GM12878 (cell line): Measurements from ENCODE around the gene PSMB1. TPM values are rescaled to one million over a fixed set of nuclear protein-coding genes. Genes with fewer than 3 reads are reported as not detected.

Experiments
- ATAC-seq: fragments of 200-7000 bp; cut with Tn5 transposase; 3 replicates; pipeline ENCODE4 v1.9.1; 2020; ENCODE audit warnings: mild to moderate bottlenecking, moderate library complexity
- BruUV-seq: library from RNA; stranded (reverse); fragments of 400-500 nt; replicated peaks from 2 replicates; lab custom pipeline; 2021; lab: Mats Ljungman, UMichigan
- CTCF ChIA-PET: fragments of 300-600 bp; sonication (Branson Sonifier 250); formaldehyde crosslinking; extraction: SDS; loops from one replicate; lab custom pipeline; 2021; ENCODE audit warnings: inconsistent platforms; lab: Yijun Ruan, JAX
- POLR2A ChIA-PET: fragments of 350-600 bp; formaldehyde crosslinking; extraction: SDS; loops from one replicate; lab custom pipeline; 2021; ENCODE audit warnings: inconsistent platforms; lab: Charles Lee
- RAD21 ChIA-PET: fragments of 300-600 bp; sonication (Branson Sonifier 250); formaldehyde crosslinking; loops from one replicate; lab custom pipeline; 2023; ENCODE audit warnings: antibody characterized with exemption; ENCODE audit not compliant: unreplicated experiment; lab: Charles Lee
- SMC1A ChIA-PET: fragments of 300-600 bp; sonication (Branson Sonifier 250); formaldehyde crosslinking; loops from one replicate; lab custom pipeline; 2023; ENCODE audit not compliant: unreplicated experiment, uncharacterized antibody; lab: Charles Lee
- DNase-seq: peaks from one replicate; pipeline ENCODE4 v3.0.0-alpha.2; 2011; ENCODE audit warnings: low read depth, low spot score
- FAIRE-seq: peaks from 3 replicates; lab custom pipeline; 2011; peaks lifted over from hg19 to GRCh38; lab: Jason Lieb, UNC
- H2AFZ ChIP-seq: 2 replicates; pipeline ENCODE4 v1.6.0; 2011; ENCODE audit warnings: low read depth, low read length, control low read depth; ENCODE audit not compliant: control insufficient read depth
- H3K27ac ChIP-seq: 2 replicates; pipeline ENCODE4 v1.5.1; 2011; ENCODE audit warnings: control low read depth; ENCODE audit not compliant: control insufficient read depth, insufficient read depth
- H3K27me3 ChIP-seq, 2 experiments: replicated peaks in 1 of 2; 2 replicates each; pipeline versions ENCODE4 v1.6.0 to v1.6.1; 2011; ENCODE audit warnings: low read length in 1 of 2; ENCODE audit not compliant: control insufficient read depth in 2 of 2, insufficient read depth in 2 of 2
- H3K36me3 ChIP-seq, 2 experiments: 2 replicates each; pipeline ENCODE4 v1.5.1; 2011; ENCODE audit warnings: low read length in 1 of 2; ENCODE audit not compliant: control insufficient read depth in 2 of 2, insufficient read depth in 2 of 2
- H3K4me1 ChIP-seq: 2 replicates; pipeline ENCODE4 v1.6.1; 2011; ENCODE audit warnings: mild to moderate bottlenecking, low read length, moderate library complexity, mixed read lengths; ENCODE audit not compliant: control insufficient read depth, insufficient read depth
- H3K4me2 ChIP-seq: 2 replicates; pipeline ENCODE4 v1.6.0; 2011; ENCODE audit warnings: control low read depth; ENCODE audit not compliant: control insufficient read depth, insufficient read depth
- H3K4me3 ChIP-seq: fragments of 200-600 bp; sonication (generic); 2 replicates; pipeline ENCODE4 v1.5.1; 2016
- H3K79me2 ChIP-seq: 2 replicates; pipeline ENCODE4 v1.6.0; 2011; ENCODE audit warnings: low read length; ENCODE audit not compliant: control insufficient read depth, insufficient read depth
- H3K9ac ChIP-seq: 2 replicates; pipeline ENCODE4 v1.8.0; 2011; ENCODE audit warnings: low read length, control low read depth, mixed read lengths; ENCODE audit not compliant: control insufficient read depth, insufficient read depth
- H3K9me3 ChIP-seq: replicated peaks from 3 replicates; pipeline ENCODE4 v1.5.1; 2011; ENCODE audit warnings: mild to moderate bottlenecking, low read length; ENCODE audit not compliant: control insufficient read depth, insufficient read depth
- H4K20me1 ChIP-seq: 2 replicates; pipeline ENCODE4 v1.6.0; 2011; ENCODE audit not compliant: control insufficient read depth, insufficient read depth
- BACH1 ChIP-seq: fragments of 450-650 bp; IDR thresholded peaks from 2 replicates; pipeline ENCODE4 v1.6.1; 2017; ENCODE audit warnings: mild to moderate bottlenecking, borderline replicate concordance
- FOS ChIP-seq: IDR thresholded peaks from 3 replicates; pipeline ENCODE4 v1.6.1; 2011; ENCODE audit warnings: borderline replicate concordance; ENCODE audit not compliant: insufficient read length; ENCODE audit errors: extremely low read depth
- KAT2A ChIP-seq: conservative IDR thresholded peaks from 2 replicates; pipeline ENCODE4 v1.6.1; 2011; ENCODE audit warnings: low read depth, low read length; ENCODE audit not compliant: control insufficient read depth
- POLR2AphosphoS2 ChIP-seq: IDR thresholded peaks from 2 replicates; pipeline ENCODE4 v1.6.1; 2011; ENCODE audit warnings: low read depth, mild to moderate bottlenecking, low read length, improper control_type of control experiment, moderate library complexity
- SIX5 ChIP-seq: IDR thresholded peaks from 2 replicates; pipeline ENCODE4 v1.6.1; 2011; ENCODE audit warnings: mild to moderate bottlenecking, low read depth, low read length, moderate library complexity; ENCODE audit not compliant: severe bottlenecking
- SMAD1 ChIP-seq: fragments of 450-650 bp; IDR thresholded peaks from 2 replicates; pipeline ENCODE4 v1.6.1; 2018; ENCODE audit warnings: mild to moderate bottlenecking, low read depth; ENCODE audit not compliant: partially characterized antibody
- SMAD5 ChIP-seq: IDR thresholded peaks from 2 replicates; pipeline ENCODE4 v1.6.1; 2016; ENCODE audit warnings: antibody characterized with exemption, low read depth
- YY1 ChIP-seq: IDR thresholded peaks from 2 replicates; pipeline ENCODE4 v1.6.1; 2011; ENCODE audit warnings: low read depth, mild to moderate bottlenecking, low read length
- ZZZ3 ChIP-seq: IDR thresholded peaks from 2 replicates; pipeline ENCODE4 v1.6.1; 2011; ENCODE audit warnings: low read depth; ENCODE audit not compliant: control insufficient read depth, insufficient read length
- WGBS: methylation state at CpG from one replicate; pipeline ENCODE4 v1.1.6; 2016; ENCODE audit warnings: low lambda C conversion rate; ENCODE audit not compliant: insufficient replicate concordance, insufficient coverage; ENCODE audit errors: missing lambda C conversion rate; 5-methylcytosine and 5-hydroxymethylcytosine counted together
- in situ Hi-C: fragments of 300-500 bp; cut with MboI; formaldehyde crosslinking; loops from 9 replicates; pipeline ENCODE4 v1.14.3; 2018; ENCODE audit warnings: mixed read lengths
- intact Hi-C: fragments of 100-400 bp; cut with micrococcal nuclease; formaldehyde crosslinking; loops from one replicate; pipeline ENCODE4 v1.14.2; 2022; ENCODE audit not compliant: unreplicated experiment
- polyA plus RNA-seq, 11 experiments: library from polyadenylated mRNA; depleted of rRNA in 4 of 11; unstranded in 6 of 11; stranded (reverse) in 5 of 11; fragments of >200 nt; fragmentation: Nextera tagmentation in 4 of 11; fragmentation: Illumina TruSeq in 1 of 11; extraction: Ambion mirVana in 4 of 11; extraction: Trizol in 1 of 11; gene quantifications; 1 replicate in 1 of 11; 2 replicates in 10 of 11; pipeline versions ENCODE4 v1.2.1 to v1.2.3, GENCODE V29; 2011 to 2016; ENCODE audit warnings: inconsistent platforms in 2 of 11, missing spikeins in 2 of 11, low read depth in 1 of 11
- total RNA-seq, 4 experiments: library from RNA; depleted of rRNA in 3 of 4; stranded (reverse); fragments of >200 nt in 3 of 4; fragmentation: Illumina TruSeq in 1 of 4; extraction: Trizol in 1 of 4; gene quantifications; 2 replicates each; pipeline versions ENCODE4 v1.2.1 to v1.2.3, GENCODE V29; 2013 to 2021
- TF ChIP-seq, protein P1 (sequence below): IDR thresholded peaks from 2 replicates; pipeline ENCODE4 v1.6.1; 2012; ENCODE audit warnings: low read depth, low read length, improper control_type of control experiment

The PSMB1 gene
- total and polyA plus RNA-seq, 10 of the 15 experiments (the other 5 are each of a cell fraction or from before 2014, with no cell fraction given) = 208 to 1,317 (median 508) TPM

DNA sequence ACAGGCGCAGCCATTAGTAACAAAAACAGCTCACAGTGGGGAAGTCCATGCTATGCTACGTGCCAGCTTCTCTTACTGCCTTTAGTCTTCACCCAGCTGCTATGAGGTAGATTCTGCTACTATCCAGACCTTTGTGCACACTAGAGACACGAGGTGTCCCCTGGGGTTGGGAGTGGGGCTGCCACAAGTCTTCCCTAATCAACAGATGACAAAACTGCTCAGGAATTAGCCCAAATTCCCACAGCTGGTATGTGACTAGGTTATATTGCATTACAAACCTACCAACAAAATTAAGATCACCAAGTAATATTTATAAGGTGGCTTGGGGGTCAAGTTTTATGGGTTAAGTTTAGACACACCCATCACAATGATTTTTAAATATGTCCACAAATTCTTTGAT is 63.3 kb downstream of the PSMB1 start:
- in situ Hi-C loops (no loop called here), intact Hi-C loops (no loop called here)
- Histone ChIP-seq H3K36me3 (no peaks in the 10 kb centered on the region), H4K20me1 (no peaks in the 10 kb centered on the region), H3K4me1 (no peaks in the 10 kb centered on the region), H3K9ac (no peak overlapping the region), H3K9me3 (no peaks in the 10 kb centered on the region; the same call in 2 of the 3 replicates), H2AFZ (no peak overlapping the region), H3K4me3 (no peak overlapping the region), H3K27me3 (no peaks in the 10 kb centered on the region), H3K4me2 (no peak overlapping the region), H3K79me2 (no peaks in the 10 kb centered on the region), H3K27ac (no peak overlapping the region)
- CTCF ChIA-PET = no interaction called here
- WGBS = 27% methylated on average over 3 of the region's 3 CpGs
- RAD21 ChIA-PET = interaction anchor here (1.0 kb wide), 1 partner anchor 13 kb away, joined by 3 read pairs; no protein-coding TSS in a partner anchor
- no peak for TF ChIP-seq YY1
- no peak for TF ChIP-seq KAT2A
- no peak for TF ChIP-seq SMAD5
- no peak for TF ChIP-seq ZZZ3
- no peak for FAIRE-seq
- BruUV-seq = no TSS peak
- SMC1A ChIA-PET = interaction anchor here (0.8 to 1.6 kb wide), 2 partner anchors 17 kb away, joined by 3 read pairs; no protein-coding TSS in a partner anchor
- no peak for ATAC-seq
- POLR2A ChIA-PET = interaction anchor here (1.3 kb wide), 1 partner anchor 14 kb away, joined by 6 read pairs; no protein-coding TSS in a partner anchor
- no peak for DNase-seq

DNA sequence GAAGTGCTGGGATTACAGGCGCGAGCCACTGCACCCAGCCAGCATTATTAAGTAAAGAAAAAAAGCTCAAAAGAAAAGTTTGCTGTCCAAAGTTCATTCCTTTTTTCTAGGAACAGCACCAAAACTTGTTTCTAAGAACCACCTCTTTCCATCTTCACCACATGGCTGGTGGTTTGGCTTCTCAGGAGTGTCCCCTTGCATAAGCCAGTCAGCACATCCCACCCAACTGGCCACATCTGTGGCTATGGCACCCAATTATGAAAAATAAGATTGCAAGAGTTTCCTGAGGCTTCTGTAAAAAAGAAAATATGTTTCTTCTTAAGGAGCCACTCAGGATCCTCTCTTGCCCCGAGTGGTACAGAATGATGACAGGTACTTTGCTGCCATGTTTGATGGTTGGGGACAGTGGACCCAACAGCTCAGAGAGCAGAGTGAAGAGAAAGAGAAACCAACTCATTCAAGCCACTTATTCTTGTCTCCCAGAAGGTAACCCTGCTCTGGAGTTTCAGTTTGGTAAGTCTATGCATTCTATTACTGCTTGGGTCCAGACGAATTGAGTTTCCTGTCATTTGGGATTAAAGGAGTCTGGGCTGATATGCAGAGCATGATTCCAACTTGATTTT is 65.3 kb downstream of the PSMB1 start:
- no peak overlapping the region for H3K27ac ChIP-seq
- H3K4me1 ChIP-seq = no peaks in the 10 kb centered on the region
- 55% methylated on average over 4 of the region's 4 CpGs for WGBS
- H2AFZ ChIP-seq = no peak overlapping the region
- H3K27me3 ChIP-seq = no peaks in the 10 kb centered on the region
- H3K36me3 ChIP-seq = no peaks in the 10 kb centered on the region
- no peaks in the 10 kb centered on the region for H4K20me1 ChIP-seq
- DNase-seq = no peak
- no peaks in the 10 kb centered on the region for H3K79me2 ChIP-seq
- no peak overlapping the region for H3K4me3 ChIP-seq
- no peak overlapping the region for H3K4me2 ChIP-seq
- ATAC-seq = no peak
- FAIRE-seq = no peak
- ChIA-PET RAD21 (interaction anchor here (0.6 to 1.8 kb wide), 5 partner anchors 13 to 149 kb away, joined by 3 to 5 read pairs (median 4); no protein-coding TSS in a partner anchor), SMC1A (interaction anchor here (0.9 to 2.5 kb wide), 4 partner anchors 13 to 26 kb away, joined by 3 to 9 read pairs (median 6); no protein-coding TSS in a partner anchor), CTCF (interaction anchor here (0.7 to 1.5 kb wide), 5 partner anchors 10 to 656 kb away, joined by 3 to 5 read pairs (median 3); no protein-coding TSS in a partner anchor), POLR2A (interaction anchor here (0.8 kb wide), 1 partner anchor 17 kb away, joined by 3 read pairs; no protein-coding TSS in a partner anchor)
- no TSS peak for BruUV-seq
- no peak overlapping the region for H3K9ac ChIP-seq
- in situ Hi-C loops = no loop called here
- intact Hi-C loops = no loop called here
- H3K9me3 ChIP-seq = no peaks in the 10 kb centered on the region; the same call in 2 of the 3 replicates
- no peak for TF ChIP-seq SMAD1
- TF ChIP-seq, protein P1, sequence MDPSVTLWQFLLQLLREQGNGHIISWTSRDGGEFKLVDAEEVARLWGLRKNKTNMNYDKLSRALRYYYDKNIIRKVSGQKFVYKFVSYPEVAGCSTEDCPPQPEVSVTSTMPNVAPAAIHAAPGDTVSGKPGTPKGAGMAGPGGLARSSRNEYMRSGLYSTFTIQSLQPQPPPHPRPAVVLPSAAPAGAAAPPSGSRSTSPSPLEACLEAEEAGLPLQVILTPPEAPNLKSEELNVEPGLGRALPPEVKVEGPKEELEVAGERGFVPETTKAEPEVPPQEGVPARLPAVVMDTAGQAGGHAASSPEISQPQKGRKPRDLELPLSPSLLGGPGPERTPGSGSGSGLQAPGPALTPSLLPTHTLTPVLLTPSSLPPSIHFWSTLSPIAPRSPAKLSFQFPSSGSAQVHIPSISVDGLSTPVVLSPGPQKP = no peak
- no peak for TF ChIP-seq POLR2AphosphoS2
- no peak for TF ChIP-seq BACH1
- no peak for TF ChIP-seq SIX5
- TF ChIP-seq FOS = no peak
